HCEC 1CT (cell line): ENCODE measurements around the gene RABGGTA.
"Not testable (repeated sequence)": the region's sequence is repeated elsewhere in the genome, so short reads cannot be mapped to it uniquely, and the experiment has no call there.

ENCODE experiments used
- DNase-seq: peaks from one replicate; pipeline ENCODE4 v3.0.0-alpha.2; 2017

Gene RABGGTA

DNA sequence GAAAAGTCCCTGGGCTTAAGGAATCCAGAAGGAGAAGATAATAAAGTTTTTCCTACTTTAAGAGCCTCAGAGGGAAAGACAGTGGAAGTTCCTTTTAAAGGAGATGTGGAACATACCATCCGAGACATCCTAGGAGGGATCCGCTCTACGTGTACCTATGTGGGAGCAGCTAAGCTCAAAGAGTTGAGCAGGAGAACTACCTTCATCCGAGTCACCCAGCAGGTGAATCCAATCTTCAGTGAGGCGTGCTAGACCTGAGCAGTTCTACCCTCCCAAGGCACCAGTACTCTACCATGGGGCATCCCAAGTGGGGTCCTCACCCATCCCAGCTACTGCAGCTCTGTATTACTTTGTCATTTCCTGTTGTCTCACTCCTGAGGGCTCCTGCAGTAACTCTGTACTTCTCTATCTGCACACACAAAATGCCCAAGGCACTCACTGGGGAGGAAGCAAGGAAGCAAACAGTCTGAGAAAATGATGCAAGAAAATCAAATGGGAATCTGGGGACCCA lies 32.8 kb downstream of the RABGGTA start:
- DNase-seq, result no peak

DNA sequence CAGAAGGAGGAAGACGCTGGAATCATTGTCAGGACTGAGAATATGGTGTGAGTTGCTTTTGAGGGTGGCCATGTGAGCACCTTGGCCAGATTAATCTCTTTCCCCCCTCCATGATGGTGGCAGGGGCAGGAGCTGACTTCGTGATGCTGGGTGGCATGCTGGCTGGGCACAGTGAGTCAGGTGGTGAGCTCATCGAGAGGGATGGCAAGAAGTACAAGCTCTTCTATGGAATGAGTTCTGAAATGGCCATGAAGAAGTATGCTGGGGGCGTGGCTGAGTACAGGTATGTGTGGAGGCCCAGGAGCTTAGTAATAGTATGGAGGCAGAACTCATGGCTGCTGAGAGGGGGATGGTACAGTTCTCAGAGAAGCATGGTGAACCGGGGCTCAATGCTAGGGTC lies 33.3 kb downstream of the RABGGTA start:
- DNase-seq, result no peak

DNA sequence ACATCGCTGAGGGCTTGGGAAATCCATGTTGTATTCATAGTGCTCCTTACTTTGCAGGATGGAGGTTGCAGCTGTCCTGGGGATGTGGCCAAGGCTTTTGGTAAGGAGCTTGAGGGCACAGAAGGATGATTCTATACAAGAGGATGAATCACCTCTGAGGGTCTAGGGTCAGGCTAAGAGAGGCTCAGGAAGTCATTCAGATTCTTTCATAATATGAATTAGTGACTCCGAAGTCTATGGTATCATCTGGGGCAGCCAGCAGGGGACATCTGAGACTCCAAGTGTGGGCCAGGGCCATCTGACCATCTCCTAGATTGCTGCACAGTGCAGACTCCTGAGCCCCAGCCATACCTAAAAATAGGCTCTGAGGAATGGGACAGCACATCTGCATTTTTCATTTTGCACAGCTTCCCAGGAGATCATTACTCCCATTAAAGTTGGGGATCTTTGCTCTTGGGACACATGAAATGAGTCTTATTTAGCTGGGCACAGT lies 33.9 kb downstream of the RABGGTA start:
- no peak for DNase-seq

DNA sequence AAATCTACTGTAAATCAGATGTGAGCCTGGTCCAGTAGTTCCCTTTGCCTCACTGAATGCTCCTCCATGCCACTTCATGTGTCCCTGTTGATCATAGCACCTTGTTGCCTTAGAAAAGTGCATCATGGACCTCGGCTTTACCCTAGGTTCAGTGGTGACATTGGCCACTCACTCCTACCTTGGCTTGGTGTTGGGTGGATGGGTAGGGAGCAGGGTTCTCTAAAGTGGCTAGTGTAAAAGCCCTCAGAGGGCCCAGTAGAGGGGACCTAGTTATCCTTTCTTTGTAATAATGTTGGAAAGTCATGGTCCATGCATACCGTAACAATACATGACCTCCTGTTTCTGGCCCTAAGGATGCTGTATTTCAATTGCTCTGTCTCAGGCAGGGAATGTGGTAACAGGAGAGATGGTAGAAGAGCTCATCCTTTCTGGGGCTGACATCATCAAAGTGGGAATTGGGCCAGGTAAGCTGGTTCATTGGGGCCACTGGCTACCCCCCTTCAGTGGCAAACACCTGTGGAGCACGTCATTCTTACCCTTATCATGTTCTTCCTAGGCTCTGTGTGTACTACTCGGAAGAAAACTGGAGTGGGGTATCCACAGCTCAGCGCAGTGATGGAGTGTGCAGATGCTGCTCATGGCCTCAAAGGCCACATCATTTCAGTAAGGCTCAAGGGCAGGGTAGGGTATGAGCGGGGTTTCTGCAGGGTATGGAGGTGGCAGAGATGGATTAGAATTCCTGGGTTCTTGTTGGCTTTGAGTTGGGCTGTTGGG lies 34.5 kb downstream of the RABGGTA start:
- DNase-seq, result no peak

DNA sequence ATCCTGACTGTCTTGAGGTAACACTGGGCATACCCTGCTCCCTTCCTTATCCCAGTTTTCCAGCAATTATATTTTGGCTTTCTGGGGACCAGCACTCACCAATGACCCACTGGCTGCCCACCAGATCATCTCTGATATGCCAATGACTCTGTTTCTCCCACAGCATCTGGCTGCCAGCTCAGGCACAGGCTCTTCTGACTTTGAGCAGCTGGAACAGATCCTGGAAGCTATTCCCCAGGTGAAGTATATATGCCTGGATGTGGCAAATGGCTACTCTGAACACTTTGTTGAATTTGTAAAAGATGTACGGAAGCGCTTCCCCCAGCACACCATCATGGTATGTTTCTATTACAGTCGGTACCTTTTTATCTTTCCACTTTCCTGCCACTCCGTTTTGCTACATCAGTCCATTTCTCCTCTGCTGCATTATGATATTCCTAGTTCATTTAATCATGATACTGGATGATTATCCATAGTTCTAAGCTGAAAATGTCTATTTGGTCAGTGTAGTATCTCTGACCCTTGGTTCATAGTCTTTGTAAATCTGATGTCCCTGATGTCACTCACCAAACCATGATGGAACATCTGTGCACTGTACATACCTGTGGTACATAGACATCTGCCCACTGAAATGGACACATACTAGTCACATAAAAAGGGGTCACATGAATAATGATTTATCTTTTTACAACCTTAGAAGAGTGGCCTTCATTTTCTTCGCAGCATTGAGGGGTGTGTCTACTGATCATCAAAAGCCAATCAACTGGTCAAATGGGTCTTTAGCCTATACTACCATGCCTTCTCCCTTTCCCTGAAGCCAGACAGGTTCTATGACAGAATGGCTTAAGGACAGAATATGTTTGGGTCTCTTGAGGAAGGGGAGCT lies 35.4 kb downstream of the RABGGTA start:
- DNase-seq, result no peak

DNA sequence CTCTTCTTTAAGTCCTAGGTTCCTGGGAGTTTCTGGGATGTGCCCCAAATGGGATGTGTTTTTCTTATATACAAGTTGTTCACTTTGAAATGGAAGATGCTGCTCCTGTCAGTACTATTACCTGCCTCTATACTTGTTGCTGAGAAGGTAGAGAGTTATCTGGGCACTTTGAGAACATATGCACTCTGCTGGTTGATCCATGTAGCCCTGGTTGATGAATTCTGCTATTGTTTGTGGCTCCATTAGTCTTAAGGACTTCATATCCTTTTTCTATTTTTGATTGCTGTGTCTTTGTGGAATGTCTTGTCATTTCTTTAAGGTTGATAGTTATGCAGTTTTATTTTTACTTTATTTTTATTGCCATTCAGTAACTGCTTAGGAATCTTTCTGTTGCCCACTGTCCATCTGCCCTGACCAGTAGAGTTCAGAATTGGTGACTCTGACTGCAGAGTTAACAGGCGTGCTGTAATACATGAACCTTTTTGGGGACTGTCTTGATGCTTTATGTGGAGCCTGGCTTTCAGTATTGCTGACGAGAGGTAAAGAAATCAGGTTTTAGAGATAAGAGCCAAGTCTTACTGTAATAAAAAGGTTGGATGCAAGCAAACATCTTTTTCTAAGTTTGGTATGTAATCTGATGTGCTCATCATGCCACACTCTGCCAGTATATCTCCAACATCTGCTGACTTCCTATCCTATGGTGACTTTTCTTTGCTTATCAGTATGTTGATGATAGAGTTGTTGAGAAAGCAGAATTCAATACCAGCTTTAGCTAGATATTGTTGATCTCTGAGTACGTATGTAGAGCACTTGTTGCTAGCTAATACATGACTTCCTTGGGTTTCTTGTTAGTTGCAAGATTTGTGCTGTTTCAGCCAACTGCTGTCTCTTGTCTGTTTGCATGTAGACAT lies 37.0 kb downstream of the RABGGTA start:
- DNase-seq, result no peak

DNA sequence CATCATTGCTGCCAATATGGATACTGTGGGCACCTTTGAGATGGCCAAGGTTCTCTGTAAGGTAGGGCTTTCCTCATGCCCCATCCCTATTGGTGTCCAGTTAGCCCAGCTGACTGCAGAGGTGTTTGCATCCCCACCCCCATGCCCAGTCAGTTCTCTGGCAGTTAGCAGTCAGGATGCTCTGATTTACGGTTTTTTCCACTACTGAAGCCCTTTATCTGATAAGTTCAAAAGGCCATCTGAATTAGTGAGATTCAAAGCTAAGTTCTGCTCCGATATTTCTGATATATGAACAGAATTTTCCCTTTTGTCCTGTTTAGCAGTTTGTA lies 37.9 kb downstream of the RABGGTA start:
- DNase-seq, result no peak

DNA sequence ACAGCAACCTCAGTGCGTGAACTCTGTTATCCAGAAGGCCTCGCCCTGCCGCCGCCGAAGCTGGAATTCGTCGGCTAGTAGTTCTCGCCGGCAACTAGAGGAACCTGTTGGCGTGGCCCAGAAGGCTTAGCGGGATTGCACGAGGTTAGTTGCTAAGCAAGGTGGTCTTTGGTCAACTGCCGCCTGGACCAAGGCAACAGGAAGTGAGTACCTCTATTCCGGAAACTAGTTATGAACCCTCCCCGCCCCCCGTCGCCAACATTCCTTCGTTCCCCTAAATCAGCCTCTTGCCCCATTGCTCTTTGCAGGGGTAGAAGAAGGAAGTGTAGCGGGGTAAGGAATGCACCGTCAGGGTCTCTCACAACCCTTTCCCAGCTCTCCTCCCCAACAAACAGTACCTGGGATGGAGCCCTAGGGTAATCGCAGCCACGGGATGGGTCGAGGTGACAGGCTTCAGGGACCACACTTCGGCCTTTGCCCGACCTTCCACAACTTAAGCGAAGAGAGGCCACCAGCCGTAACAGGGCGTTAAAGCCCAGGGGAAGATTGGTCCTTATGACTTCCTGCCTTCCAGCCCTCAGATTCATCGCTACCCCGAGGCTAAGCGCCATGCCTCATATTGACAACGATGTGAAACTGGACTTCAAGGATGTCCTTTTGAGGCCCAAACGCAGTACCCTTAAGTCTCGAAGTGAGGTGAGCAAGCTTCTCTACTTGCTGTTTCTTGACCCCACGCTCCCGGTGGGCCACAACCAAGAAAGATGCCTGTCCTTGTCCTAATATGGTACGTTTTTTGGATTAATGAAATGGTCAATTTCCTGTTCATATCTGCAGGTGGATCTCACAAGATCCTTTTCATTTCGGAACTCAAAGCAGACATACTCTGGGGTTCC lies 38.5 kb downstream of the RABGGTA start, which contains the start of gene GMPR2:
TSS of gene GMPR2 (plus strand) at position 285 of the 893 bp plus-strand sequence. CDS start at position 610, 325 bp downstream.
- DNase-seq, result peak; percentile 11

DNA sequence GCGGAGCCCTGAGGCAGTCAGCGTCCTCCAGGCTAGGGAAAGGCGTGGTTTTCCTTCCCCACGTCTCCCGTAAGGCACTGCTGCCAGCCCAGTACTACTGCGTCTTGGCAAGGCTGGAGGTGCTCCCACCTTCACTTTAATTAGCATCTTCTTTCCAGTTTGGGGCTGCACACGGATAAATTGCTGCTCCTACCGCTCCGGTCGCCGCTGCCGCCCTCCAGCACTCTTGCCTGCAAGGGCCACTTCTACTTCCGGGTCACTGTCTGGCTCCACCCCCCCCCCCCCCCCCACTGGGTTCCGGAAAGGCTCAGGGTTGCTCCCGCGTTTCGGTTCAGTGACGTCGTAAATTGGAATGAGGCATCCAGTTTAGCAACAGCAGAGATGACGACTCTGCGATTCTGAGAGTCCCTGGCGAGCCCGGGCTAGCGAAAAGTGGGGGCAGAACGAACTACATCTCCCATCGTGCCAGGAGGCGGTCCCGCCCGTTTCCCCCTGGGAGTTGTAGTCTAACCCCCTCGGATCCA lies 39.2 kb downstream of the RABGGTA start, which contains the start of gene NEDD8:
TSS of gene NEDD8 (minus strand) at position 247 of the 524 bp plus-strand sequence. CDS start at position 147, 100 bp downstream.
- peak; percentile 97 for DNase-seq

DNA sequence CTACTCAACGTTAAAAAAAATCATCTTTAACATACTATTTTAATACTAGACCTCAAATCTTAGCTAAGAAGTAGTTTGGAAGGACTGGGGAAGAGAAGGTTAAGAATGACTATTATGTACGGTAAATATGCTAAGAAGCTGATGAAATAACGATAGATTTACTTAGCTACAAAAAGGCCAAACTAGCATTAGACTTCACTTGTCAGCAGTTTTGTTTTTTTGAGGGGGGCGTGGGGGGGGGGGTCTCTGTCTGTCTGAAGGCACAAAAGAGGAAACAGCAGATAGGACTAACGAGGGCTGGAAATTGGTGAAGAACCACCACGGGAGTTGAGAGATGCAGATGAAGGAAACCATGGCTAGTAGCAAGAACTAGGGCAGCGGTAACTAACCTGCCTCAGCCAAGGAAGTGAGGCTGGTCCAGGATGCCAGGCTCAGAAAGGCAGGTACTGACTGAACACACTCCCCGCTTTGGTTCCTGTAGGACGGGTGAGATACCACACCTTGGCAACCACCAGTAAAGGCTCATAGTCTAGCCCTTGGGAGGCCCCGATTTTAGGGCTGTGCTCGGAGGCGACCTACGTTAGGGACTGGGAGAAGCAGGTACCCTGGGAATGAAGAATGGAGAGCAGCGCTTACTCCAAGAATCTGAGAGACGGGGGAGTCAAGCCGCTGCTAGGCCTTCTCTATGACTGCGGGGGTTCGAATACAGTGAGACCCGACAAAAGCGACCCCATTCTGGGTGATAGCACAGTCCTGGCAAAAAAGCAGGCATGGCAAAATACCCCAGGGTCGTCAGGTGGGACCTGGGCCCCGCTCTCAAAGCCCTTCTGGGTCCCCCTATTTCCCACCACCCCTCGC lies 39.9 kb downstream of the RABGGTA start:
- no peak for DNase-seq

DNA sequence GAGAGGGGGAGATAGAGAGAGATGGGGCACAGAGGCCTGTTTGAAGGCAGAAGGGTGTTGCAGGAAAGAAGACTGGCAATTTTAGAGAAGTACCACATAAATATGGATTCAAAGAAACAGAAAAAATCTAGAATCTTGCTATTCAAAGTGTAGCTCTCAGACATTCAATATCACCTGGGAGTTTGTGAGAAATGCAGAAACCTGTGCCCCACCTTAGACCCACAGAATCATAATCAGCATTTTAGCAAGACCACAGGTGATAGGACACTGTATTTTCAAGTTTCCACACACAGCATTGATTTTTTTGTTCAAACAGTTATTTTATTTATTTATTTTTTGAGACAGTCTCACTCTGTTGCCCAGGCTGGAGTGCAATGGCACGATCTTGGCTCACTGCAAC lies 42.5 kb downstream of the RABGGTA start:
- DNase-seq, result no peak

DNA sequence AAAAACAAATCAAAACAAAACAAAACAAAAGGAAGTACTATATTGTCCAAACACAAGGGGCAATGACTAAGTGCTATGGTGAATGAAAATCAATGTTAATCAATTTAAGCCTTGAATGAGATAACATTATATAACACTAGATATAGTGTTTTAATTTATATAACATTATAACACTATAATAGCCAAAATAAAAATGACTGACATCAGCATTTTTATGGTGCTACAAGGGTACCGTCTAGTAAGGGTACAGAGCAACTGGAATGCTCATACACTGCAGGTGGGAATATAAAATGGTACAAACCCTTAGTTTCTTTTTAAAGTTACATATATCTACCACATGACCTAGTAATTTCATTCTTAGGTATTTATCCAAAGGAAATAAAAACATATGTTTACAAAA lies 44.9 kb downstream of the RABGGTA start:
- DNase-seq, result no peak

DNA sequence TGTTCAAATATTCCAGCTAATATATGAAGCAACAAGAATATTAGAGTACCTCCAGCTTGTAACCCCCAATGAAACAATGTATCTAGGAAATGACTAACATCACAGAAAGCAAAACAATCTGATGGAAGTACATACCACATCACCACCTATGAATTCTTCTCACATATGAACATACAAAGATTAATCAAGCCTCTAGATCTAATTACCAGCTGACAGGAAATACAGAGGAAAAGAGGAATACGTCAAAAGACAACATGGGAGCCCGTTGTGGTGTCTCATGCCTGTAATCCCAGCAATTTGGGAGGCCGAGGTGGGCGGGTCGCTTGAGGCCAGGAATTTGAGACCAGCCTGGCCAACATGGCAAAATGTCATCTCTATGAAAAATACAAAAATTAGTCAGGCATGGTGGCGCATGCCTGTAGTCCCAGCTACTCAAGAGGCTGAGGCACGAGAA lies 46.8 kb downstream of the RABGGTA start:
- peak; percentile 94 for DNase-seq

DNA sequence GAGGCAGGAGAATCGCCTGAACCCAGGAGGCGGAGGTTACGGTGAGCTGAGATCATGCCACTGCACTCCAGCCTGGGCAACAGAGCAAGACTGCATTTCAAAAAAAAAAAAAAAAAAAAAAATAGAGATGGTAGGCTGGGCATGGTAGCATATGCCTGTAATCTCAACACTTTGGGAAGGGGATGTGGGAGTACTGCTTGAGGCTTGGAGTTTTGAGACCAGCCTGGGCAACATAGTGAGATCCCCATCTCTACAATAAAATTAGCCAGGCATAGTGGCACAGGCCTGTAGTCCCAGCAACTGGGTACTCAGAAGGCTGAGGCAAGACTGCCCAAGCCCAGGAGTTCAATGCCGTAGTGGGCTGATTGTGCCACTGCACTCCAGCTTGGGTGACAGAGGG lies 48.4 kb downstream of the RABGGTA start:
- DNase-seq, result not testable (repeated sequence)

DNA sequence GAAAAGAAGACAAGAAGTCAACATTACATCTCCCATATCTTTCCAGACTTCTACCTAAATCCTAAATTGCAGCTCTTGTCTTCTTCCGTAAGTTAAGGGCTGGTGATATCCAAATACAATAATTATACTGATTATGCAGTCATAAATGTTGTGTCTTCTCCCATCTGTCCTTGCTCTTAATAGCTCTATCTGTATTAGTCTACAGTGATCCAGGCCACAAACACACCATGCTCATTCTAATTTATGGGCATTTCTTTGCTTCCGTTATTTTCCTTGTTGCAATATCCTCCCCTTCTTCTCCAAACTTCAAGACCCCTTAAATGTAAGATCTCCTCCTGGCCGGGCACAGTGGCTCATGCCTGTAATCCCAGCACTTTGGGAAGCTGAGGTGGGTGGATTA lies 51.9 kb downstream of the RABGGTA start:
- no peak for DNase-seq

DNA sequence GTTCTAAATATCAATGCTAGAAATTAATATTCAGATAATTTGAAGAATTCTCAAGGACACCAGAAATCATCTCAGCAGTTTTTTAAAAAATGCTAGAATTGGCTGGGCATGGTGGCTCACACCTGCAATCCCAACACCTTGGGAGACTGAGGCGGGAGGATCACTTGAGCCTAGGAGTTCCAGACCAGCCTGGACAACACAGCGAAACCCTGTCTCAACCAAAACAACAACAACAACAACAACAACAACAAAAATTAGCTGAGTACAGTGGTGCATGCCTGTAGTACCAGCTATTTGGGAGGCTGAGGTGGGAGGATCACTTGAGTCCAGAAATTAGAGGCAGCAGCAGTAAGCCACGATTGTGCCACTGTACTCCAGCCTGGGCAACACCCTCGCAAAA lies 52.3 kb downstream of the RABGGTA start:
- no peak for DNase-seq

DNA sequence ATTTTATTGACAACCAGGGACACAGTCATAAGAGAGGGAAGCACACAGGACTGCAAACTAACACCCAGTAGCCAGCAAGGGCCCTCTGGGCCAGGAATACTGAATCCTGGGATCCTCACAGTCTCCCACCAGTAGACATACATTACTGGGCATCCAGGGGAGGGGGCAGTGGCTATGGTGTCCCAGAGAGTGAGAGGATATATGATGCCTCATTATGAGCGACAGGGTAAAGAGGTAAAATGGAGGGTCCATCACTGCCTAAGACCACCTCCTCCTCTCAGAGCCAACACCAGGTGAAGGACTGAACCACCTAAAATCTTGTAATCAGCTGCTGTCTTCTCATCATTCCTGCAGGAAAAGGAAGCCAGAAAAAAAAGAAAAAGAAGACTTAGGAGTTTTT lies 54.5 kb downstream of the RABGGTA start:
- DNase-seq, result not testable (repeated sequence)

DNA sequence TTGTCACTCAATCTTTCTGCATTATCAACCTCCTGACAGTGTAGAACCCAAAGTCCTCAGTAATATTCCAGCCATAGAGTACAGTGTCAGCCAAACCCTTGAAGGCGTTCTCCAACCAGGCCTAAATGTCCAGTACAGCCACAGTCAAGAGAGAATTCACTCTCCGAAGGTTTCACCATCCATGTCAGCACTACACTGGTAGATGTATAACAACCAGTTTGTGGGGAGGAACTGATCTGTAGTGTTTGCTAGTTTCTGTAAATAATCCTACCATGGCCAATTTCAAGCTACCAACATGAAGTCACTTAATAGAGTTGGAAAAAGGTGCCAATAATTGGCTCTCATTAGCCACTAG lies 55.1 kb downstream of the RABGGTA start:
- no peak for DNase-seq
